ENCODE data around the gene IGF1R.
A peak's percentile ranks its signal among the peaks of the same experiment; 100 is the strongest.

Gene IGF1R

GRCh38 chr15:98648654-98649471 is 524 bp downstream of the IGF1R start:
- no peak for DNase-seq

- DNase-seq = no peak
Measured at GRCh38 chr15:98649472-98650416, 1.4 kb downstream of the IGF1R start.

- DNase-seq = no peak
Measured at GRCh38 chr15:98650417-98651035, 2.2 kb downstream of the IGF1R start.

- no peak for DNase-seq
Measured at GRCh38 chr15:98651036-98651481, 2.7 kb downstream of the IGF1R start.

- no peak for DNase-seq
Measured at GRCh38 chr15:98651581-98652220, 3.4 kb downstream of the IGF1R start.

- DNase-seq = no peak
Measured at GRCh38 chr15:98653686-98654085, 5.3 kb downstream of the IGF1R start.

- DNase-seq = no peak
Measured at GRCh38 chr15:98654790-98655360, 6.5 kb downstream of the IGF1R start.

GRCh38 chr15:98655732-98656131 is 7.4 kb downstream of the IGF1R start:
- no peak for DNase-seq

GRCh38 chr15:98657721-98658120 is 9.4 kb downstream of the IGF1R start:
- no peak for DNase-seq

- DNase-seq = peak; percentile 23
Measured at GRCh38 chr15:98658831-98659699, 10.7 kb downstream of the IGF1R start.

- no peak for DNase-seq
Measured at GRCh38 chr15:98660055-98660454, 11.7 kb downstream of the IGF1R start.

- no peak for DNase-seq
Measured at GRCh38 chr15:98663045-98663444, 14.7 kb downstream of the IGF1R start.

- DNase-seq = no peak
Measured at GRCh38 chr15:98663606-98664005, 15.3 kb downstream of the IGF1R start.

GRCh38 chr15:98666441-98666840 is 18.1 kb downstream of the IGF1R start:
- DNase-seq = no peak

- DNase-seq = no peak
Measured at GRCh38 chr15:98666841-98667240, 18.5 kb downstream of the IGF1R start.

- DNase-seq = no peak
Measured at GRCh38 chr15:98667521-98668179, 19.3 kb downstream of the IGF1R start.

- DNase-seq = no peak
Measured at GRCh38 chr15:98668566-98669308, 20.4 kb downstream of the IGF1R start.

GRCh38 chr15:98669638-98670037 is 21.3 kb downstream of the IGF1R start:
- DNase-seq = no peak

GRCh38 chr15:98671060-98672008 is 23.0 kb downstream of the IGF1R start:
- DNase-seq = no peak
